ENCODE data around the gene PNLIP.

DNA sequence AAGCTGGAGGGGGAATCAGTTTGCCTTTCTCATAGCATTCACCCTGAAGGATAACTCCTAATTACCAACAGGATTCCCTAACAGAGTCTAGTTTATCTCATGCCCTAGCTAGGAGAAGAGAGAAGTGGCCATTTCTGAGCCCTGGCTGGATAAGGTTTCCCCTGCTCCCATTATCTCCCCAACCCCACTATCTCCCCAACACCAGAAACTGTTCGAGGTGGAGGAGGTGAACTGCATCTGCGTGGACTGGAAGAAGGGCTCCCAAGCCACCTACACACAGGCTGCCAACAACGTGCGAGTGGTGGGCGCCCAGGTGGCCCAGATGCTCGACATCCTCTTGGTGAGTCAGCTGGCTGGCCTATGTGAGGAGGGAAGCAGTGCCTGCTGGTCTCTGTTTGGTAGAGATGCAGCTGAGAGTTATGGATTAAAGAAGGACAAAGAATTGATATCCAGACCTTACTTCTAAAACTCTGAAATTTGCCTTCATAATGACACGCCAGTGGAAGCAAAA, 48.8 kb downstream of the PNLIP start:
- TF ChIP-seq, protein P1, sequence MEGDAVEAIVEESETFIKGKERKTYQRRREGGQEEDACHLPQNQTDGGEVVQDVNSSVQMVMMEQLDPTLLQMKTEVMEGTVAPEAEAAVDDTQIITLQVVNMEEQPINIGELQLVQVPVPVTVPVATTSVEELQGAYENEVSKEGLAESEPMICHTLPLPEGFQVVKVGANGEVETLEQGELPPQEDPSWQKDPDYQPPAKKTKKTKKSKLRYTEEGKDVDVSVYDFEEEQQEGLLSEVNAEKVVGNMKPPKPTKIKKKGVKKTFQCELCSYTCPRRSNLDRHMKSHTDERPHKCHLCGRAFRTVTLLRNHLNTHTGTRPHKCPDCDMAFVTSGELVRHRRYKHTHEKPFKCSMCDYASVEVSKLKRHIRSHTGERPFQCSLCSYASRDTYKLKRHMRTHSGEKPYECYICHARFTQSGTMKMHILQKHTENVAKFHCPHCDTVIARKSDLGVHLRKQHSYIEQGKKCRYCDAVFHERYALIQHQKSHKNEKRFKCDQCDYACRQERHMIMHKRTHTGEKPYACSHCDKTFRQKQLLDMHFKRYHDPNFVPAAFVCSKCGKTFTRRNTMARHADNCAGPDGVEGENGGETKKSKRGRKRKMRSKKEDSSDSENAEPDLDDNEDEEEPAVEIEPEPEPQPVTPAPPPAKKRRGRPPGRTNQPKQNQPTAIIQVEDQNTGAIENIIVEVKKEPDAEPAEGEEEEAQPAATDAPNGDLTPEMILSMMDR (IDR thresholded peaks at IDR 0.05; ENCODE audit: low read depth, low read length, poor library complexity, severe bottlenecking), result no peak
- no peak for TF ChIP-seq EZH2phosphoT487 (IDR thresholded peaks at IDR 0.05; ENCODE audit: borderline replicate concordance, low read length)

Measured in DOHH2 (cell line).